ENCODE data around the gene RABGGTA.
"Not testable (repeated sequence)": the region's sequence is repeated elsewhere in the genome, so short reads cannot be mapped to it uniquely, and the experiment has no call there.

Gene RABGGTA

DNA sequence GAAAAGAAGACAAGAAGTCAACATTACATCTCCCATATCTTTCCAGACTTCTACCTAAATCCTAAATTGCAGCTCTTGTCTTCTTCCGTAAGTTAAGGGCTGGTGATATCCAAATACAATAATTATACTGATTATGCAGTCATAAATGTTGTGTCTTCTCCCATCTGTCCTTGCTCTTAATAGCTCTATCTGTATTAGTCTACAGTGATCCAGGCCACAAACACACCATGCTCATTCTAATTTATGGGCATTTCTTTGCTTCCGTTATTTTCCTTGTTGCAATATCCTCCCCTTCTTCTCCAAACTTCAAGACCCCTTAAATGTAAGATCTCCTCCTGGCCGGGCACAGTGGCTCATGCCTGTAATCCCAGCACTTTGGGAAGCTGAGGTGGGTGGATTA lies 51.9 kb downstream of the RABGGTA start:
- peaks cover 5 to 8% of the 10 kb centered on the region in 2 donors for H3K4me1 ChIP-seq (ENCODE audit: control insufficient read depth in 1 of 2, insufficient read depth in 2 of 2, low read length in 2 of 2)
- no peak overlapping the region for H3K9ac ChIP-seq (ENCODE audit: low read depth in 1 of 2, low read length in 2 of 2)
- H3K27ac ChIP-seq (ENCODE audit: low read depth, low read length), result no peak overlapping the region
- H3K36me3 ChIP-seq (ENCODE audit: control insufficient read depth in 1 of 2, insufficient read depth in 2 of 2, low read length in 2 of 2), result peaks cover 0 to 12% of the 10 kb centered on the region in 2 donors
- H3K4me3 ChIP-seq (ENCODE audit: low read depth in 1 of 2, low read length in 2 of 2), result no peak overlapping the region
- no peaks in the 10 kb centered on the region for H3K27me3 ChIP-seq (ENCODE audit: control insufficient read depth in 1 of 2, insufficient read depth in 2 of 2, low read length in 2 of 2)
- no peaks in the 10 kb centered on the region for H3K9me3 ChIP-seq (ENCODE audit: control insufficient read depth in 1 of 2, low read length in 2 of 2)

DNA sequence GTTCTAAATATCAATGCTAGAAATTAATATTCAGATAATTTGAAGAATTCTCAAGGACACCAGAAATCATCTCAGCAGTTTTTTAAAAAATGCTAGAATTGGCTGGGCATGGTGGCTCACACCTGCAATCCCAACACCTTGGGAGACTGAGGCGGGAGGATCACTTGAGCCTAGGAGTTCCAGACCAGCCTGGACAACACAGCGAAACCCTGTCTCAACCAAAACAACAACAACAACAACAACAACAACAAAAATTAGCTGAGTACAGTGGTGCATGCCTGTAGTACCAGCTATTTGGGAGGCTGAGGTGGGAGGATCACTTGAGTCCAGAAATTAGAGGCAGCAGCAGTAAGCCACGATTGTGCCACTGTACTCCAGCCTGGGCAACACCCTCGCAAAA lies 52.3 kb downstream of the RABGGTA start:
- no peak overlapping the region for H3K9ac ChIP-seq (ENCODE audit: low read depth in 1 of 2, low read length in 2 of 2)
- peaks cover 0 to 12% of the 10 kb centered on the region in 2 donors for H3K36me3 ChIP-seq (ENCODE audit: control insufficient read depth in 1 of 2, insufficient read depth in 2 of 2, low read length in 2 of 2)
- H3K27me3 ChIP-seq (ENCODE audit: control insufficient read depth in 1 of 2, insufficient read depth in 2 of 2, low read length in 2 of 2), result no peaks in the 10 kb centered on the region
- no peak overlapping the region for H3K27ac ChIP-seq (ENCODE audit: low read depth, low read length)
- H3K4me3 ChIP-seq (ENCODE audit: low read depth in 1 of 2, low read length in 2 of 2), result no peak overlapping the region
- no peaks in the 10 kb centered on the region for H3K9me3 ChIP-seq (ENCODE audit: control insufficient read depth in 1 of 2, low read length in 2 of 2)
- H3K4me1 ChIP-seq (ENCODE audit: control insufficient read depth in 1 of 2, insufficient read depth in 2 of 2, low read length in 2 of 2), result peaks cover 9 to 12% of the 10 kb centered on the region in 2 donors

DNA sequence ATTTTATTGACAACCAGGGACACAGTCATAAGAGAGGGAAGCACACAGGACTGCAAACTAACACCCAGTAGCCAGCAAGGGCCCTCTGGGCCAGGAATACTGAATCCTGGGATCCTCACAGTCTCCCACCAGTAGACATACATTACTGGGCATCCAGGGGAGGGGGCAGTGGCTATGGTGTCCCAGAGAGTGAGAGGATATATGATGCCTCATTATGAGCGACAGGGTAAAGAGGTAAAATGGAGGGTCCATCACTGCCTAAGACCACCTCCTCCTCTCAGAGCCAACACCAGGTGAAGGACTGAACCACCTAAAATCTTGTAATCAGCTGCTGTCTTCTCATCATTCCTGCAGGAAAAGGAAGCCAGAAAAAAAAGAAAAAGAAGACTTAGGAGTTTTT lies 54.5 kb downstream of the RABGGTA start:
- not testable (repeated sequence) for H3K9ac ChIP-seq (ENCODE audit: low read depth in 1 of 2, low read length in 2 of 2); H3K27ac ChIP-seq (ENCODE audit: low read depth, low read length); H3K9me3 ChIP-seq (ENCODE audit: control insufficient read depth in 1 of 2, low read length in 2 of 2); H3K4me3 ChIP-seq (ENCODE audit: low read depth in 1 of 2, low read length in 2 of 2); H3K27me3 ChIP-seq (ENCODE audit: control insufficient read depth in 1 of 2, insufficient read depth in 2 of 2, low read length in 2 of 2)
- peaks cover 0 to 12% of the 10 kb centered on the region in 2 donors for H3K36me3 ChIP-seq (ENCODE audit: control insufficient read depth in 1 of 2, insufficient read depth in 2 of 2, low read length in 2 of 2)
- H3K4me1 ChIP-seq (ENCODE audit: control insufficient read depth in 1 of 2, insufficient read depth in 2 of 2, low read length in 2 of 2), result peaks cover 16 to 21% of the 10 kb centered on the region in 2 donors

DNA sequence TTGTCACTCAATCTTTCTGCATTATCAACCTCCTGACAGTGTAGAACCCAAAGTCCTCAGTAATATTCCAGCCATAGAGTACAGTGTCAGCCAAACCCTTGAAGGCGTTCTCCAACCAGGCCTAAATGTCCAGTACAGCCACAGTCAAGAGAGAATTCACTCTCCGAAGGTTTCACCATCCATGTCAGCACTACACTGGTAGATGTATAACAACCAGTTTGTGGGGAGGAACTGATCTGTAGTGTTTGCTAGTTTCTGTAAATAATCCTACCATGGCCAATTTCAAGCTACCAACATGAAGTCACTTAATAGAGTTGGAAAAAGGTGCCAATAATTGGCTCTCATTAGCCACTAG lies 55.1 kb downstream of the RABGGTA start:
- H3K9me3 ChIP-seq (ENCODE audit: control insufficient read depth in 1 of 2, low read length in 2 of 2), result no peaks in the 10 kb centered on the region
- peaks cover 0 to 17% of the 10 kb centered on the region in 2 donors for H3K36me3 ChIP-seq (ENCODE audit: control insufficient read depth in 1 of 2, insufficient read depth in 2 of 2, low read length in 2 of 2)
- no peak overlapping the region for H3K27ac ChIP-seq (ENCODE audit: low read depth, low read length)
- H3K4me1 ChIP-seq (ENCODE audit: control insufficient read depth in 1 of 2, insufficient read depth in 2 of 2, low read length in 2 of 2), result peaks cover 16 to 21% of the 10 kb centered on the region in 2 donors
- no peaks in the 10 kb centered on the region for H3K27me3 ChIP-seq (ENCODE audit: control insufficient read depth in 1 of 2, insufficient read depth in 2 of 2, low read length in 2 of 2)
- peak overlapping the region; percentile 84 to 96 for H3K4me3 ChIP-seq (ENCODE audit: low read depth in 1 of 2, low read length in 2 of 2)
- peak overlapping the region in 1 of 2 donors; percentile 34 for H3K9ac ChIP-seq (ENCODE audit: low read depth in 1 of 2, low read length in 2 of 2)
